A673 (cell line): ENCODE measurements around the gene SERPINA4. TPM values are rescaled to one million over a fixed set of nuclear protein-coding genes. Genes with fewer than 3 reads are reported as not detected.

Source experiments
- BruUV-seq: library from RNA; stranded (reverse); fragments of 400-500 nt; replicated peaks from 2 replicates; lab custom pipeline; 2021; lab: Mats Ljungman, UMichigan
- CTCF ChIA-PET: fragments of 300-600 bp; sonication (Branson Sonifier 250); formaldehyde crosslinking; loops from one replicate; lab custom pipeline; 2022; ENCODE audit warnings: antibody characterized with exemption; lab: Charles Lee
- POLR2A ChIA-PET: fragments of 300-600 bp; sonication (Branson Sonifier 250); formaldehyde crosslinking; loops from one replicate; lab custom pipeline; 2022; ENCODE audit warnings: antibody characterized with exemption; ENCODE audit not compliant: low non-redundant PET; lab: Charles Lee
- DNase-seq: peaks from one replicate; pipeline ENCODE4 v3.0.0-alpha.2; 2015; ENCODE audit warnings: low spot score
- H3K27ac ChIP-seq: fragments of 200-600 bp; sonication (generic); 2 replicates; pipeline ENCODE4 v1.5.1; 2016; ENCODE audit warnings: mixed run types, low read depth, mild to moderate bottlenecking, mixed read lengths, antibody characterized with exemption, low read length; ENCODE audit not compliant: poor library complexity, severe bottlenecking
- H3K27me3 ChIP-seq: fragments of 200-600 bp; sonication (generic); replicated peaks from 2 replicates; pipeline ENCODE4 v1.6.1; 2017; ENCODE audit warnings: mixed run types, low read depth, mild to moderate bottlenecking, mixed read lengths, antibody characterized with exemption, low read length; ENCODE audit not compliant: insufficient read depth, poor library complexity
- H3K36me3 ChIP-seq: fragments of 200-600 bp; sonication (generic); 2 replicates; pipeline ENCODE4 v1.6.1; 2016; ENCODE audit warnings: mixed run types, mild to moderate bottlenecking, mixed read lengths, antibody characterized with exemption, low read length; ENCODE audit not compliant: insufficient read depth, poor library complexity, severe bottlenecking
- H3K4me1 ChIP-seq: fragments of 200-600 bp; sonication (generic); 2 replicates; pipeline ENCODE4 v1.6.1; 2017; ENCODE audit warnings: mixed run types, mild to moderate bottlenecking, mixed read lengths, antibody characterized with exemption, low read length; ENCODE audit not compliant: insufficient read depth, poor library complexity, severe bottlenecking
- H3K4me3 ChIP-seq: fragments of 200-600 bp; sonication (generic); 2 replicates; pipeline ENCODE4 v1.5.1; 2016; ENCODE audit warnings: low read depth, mixed run types, mild to moderate bottlenecking, mixed read lengths, low read length; ENCODE audit not compliant: poor library complexity, severe bottlenecking
- H3K9me3 ChIP-seq: fragments of 200-600 bp; sonication (generic); 2 replicates; pipeline ENCODE4 v1.6.1; 2016; ENCODE audit warnings: mixed run types, low read depth, mild to moderate bottlenecking, mixed read lengths, antibody characterized with exemption, low read length; ENCODE audit not compliant: poor library complexity, severe bottlenecking
- CTCF ChIP-seq: fragments of 300-800, 200-600 bp; sonication (generic); conservative IDR thresholded peaks from 2 replicates; pipeline ENCODE4 v1.5.1; 2017; ENCODE audit warnings: low read depth, mild to moderate bottlenecking, antibody characterized with exemption, low read length, moderate library complexity, mixed read lengths
- EZH2 ChIP-seq: fragments of 200-600 bp; sonication (generic); IDR thresholded peaks from 2 replicates; pipeline ENCODE4 v1.6.1; 2017; ENCODE audit warnings: borderline replicate concordance, low read depth, mild to moderate bottlenecking, mixed read lengths, antibody characterized with exemption, low read length; ENCODE audit not compliant: poor library complexity, severe bottlenecking
- intact Hi-C: fragments of 100-400 bp; cut with micrococcal nuclease; formaldehyde crosslinking; loops from one replicate; pipeline ENCODE4 v1.10.0; 2022; ENCODE audit not compliant: unreplicated experiment
- total RNA-seq: library from RNA; stranded (reverse); gene quantifications from 2 replicates; pipeline ENCODE4 v1.2.3, GENCODE V29; 2021

The SERPINA4 gene
- total RNA-seq, 1 experiment from 2014 or later = not detected

DNA sequence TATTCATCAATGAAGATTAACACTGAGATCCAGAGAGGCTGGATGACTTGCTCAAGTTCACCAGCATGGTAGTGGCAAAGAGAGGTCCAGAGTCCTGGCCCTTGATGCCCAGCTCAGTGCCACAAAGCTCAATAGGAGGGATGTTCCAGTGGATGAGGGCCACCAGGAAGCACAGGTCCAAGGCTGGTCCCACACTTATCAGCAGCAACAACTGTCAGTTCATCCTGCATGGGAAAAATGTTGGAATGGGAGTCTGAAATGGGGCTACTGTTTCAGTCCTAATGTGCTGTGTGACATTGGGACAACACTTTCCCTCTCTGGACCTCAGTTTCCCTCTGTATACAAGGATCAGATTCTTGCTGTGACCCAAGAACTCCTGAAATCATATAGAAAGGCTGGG, 31.2 kb downstream of the SERPINA4 start:
- TF ChIP-seq EZH2 (no peak), CTCF (no peak)
- DNase-seq = no peak
- intact Hi-C loops = no loop called here

DNA sequence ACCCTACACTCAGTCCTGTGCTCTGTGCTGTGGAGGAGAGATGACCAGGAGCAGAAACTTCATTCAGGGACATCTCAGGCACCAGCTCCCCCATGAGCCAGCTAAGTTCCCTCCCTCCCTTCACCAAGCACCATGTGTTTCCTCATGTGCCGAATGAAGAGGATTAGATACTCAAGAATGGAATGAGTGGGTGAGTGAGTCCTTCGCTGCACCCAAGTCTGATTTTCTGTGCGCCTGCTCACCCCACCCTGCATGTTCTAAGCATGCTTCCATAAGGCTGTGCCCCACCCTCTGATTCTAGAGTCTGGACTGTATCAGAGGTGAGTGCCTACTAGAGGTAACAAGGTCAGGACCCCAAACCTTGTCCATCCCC, 32.1 kb downstream of the SERPINA4 start:
- Histone ChIP-seq H3K9me3 (no peaks in the 10 kb centered on the region), H3K27me3 (no peaks in the 10 kb centered on the region), H3K4me1 (no peaks in the 10 kb centered on the region), H3K36me3 (no peaks in the 10 kb centered on the region), H3K27ac (no peak overlapping the region), H3K4me3 (no peak overlapping the region)
- TF ChIP-seq CTCF (no peak), EZH2 (no peak)
- BruUV-seq = no TSS peak
- intact Hi-C loops = no loop called here
- POLR2A ChIA-PET = no interaction called here
- DNase-seq = no peak
- CTCF ChIA-PET = no interaction called here

More for the DNA sequence above, 31.2 kb downstream of the SERPINA4 start:
- Histone ChIP-seq H3K36me3 (no peaks in the 10 kb centered on the region), H3K9me3 (no peaks in the 10 kb centered on the region), H3K4me1 (no peaks in the 10 kb centered on the region), H3K27ac (no peak overlapping the region), H3K4me3 (no peak overlapping the region), H3K27me3 (no peaks in the 10 kb centered on the region)
- POLR2A ChIA-PET = no interaction called here
- CTCF ChIA-PET = no interaction called here
- BruUV-seq = no TSS peak

DNA sequence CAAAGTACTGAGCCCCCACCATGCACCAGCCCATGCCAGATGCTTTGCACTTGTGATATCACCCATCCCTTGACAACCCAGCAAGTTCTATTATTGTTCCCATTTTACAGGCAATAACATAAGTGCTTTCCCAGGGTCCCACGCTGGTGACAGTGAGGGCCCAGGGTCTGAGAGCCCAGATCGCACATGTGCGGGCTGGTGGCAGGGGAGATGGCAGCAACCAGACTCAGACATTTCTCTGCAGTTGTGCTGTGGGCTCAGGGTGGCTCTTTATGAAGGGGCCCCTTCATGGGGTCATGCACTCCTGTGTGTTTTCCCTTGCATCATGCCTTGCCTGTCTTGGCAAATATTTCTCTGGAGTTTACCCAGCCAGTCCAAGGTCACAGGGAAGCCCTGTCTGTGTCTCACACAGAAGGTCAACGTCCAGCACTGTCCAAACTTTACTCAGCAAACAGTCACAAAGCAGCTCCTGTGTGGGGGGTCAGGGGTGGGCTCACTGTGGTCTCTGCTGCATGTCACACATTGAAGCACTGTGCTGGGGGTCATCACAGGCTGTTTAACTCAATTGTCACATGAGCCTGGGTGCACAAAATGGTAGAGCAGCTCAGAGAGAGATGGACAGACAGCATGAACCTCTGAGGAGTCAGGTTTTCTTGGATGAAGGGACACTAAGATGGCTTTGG, 32.6 kb downstream of the SERPINA4 start:
- TF ChIP-seq CTCF = no peak
- no peak for TF ChIP-seq EZH2
- no peak overlapping the region for H3K4me3 ChIP-seq
- intact Hi-C loops = no loop called here
- CTCF ChIA-PET = no interaction called here
- no TSS peak for BruUV-seq
- POLR2A ChIA-PET = no interaction called here
- peaks cover 4% of the 10 kb centered on the region for H3K4me1 ChIP-seq
- DNase-seq = no peak
- H3K27ac ChIP-seq = no peak overlapping the region
- no peaks in the 10 kb centered on the region for H3K36me3 ChIP-seq
- H3K9me3 ChIP-seq = no peaks in the 10 kb centered on the region
- H3K27me3 ChIP-seq = no peaks in the 10 kb centered on the region
